ENCODE measurements around the gene PLAU. TPM values are rescaled to one million over a fixed set of nuclear protein-coding genes. Genes with fewer than 3 reads are reported as not detected.
A peak's percentile ranks its signal among the peaks of the same experiment; 100 is the strongest.

PLAU gene
- total RNA-seq, 1 donor from 2014 or later, result 26.3 TPM

DNA sequence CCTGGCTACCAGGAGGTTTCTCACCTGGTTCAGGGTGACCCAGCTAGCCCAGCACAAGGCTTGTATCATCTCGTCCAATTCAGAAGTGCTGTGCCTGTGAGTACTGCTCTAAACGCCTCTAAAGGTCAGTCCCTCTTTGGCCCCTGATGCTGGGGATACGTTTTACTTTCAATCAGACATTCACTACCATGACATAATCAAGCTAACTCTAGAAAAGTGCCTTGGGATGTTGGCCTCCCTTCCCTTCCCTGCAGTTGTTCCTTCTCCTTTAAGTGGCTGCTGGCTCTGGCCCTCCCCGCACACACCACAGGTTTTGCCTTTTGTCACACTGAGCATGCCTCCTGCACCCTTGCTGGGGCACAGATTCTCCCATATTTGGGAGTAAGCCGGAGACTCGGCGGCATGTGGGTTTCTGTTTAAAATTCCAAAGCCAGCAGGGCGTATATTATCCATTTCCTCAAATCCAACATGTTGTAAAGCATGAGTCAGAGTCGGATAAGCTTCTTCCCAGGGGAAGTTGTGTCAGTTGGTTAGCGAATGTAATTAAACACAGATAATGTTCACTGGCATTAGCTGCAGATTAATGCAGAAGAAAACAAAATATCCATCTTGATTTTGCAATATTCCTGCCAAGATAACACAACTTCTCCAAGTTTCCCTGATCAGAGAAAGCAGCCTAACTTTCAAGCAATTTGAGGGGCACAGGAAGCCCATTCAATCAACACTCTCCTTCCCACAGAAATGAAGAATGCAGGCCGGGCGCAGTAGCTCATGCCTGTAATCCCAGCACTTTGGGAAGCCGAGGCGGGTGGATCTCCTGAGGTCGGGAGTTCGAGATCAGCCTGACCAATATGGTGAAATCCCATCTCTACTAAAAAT, 55.2 kb downstream of the PLAU start:
- no peak for FAIRE-seq

DNA sequence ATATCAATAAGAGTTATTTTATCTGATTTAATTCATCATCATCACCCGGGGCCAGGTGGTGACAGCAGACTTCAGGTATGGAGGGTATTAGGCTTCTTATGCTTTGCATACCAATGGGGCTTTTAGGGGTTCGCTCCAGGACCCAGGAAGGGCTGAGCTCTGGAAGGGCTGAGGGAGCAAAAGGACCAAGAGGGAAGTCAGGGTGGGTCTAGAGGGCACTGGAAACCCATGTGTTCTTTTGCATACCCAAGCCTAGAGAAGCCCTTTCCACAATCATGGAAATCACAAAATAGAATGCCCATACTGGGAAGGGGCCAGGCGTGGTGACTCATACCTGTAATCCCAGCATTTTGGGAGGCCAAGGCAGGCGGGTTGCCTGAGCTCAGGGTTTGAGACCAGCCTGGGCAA, 56.1 kb downstream of the PLAU start:
- TF ChIP-seq, protein P1, sequence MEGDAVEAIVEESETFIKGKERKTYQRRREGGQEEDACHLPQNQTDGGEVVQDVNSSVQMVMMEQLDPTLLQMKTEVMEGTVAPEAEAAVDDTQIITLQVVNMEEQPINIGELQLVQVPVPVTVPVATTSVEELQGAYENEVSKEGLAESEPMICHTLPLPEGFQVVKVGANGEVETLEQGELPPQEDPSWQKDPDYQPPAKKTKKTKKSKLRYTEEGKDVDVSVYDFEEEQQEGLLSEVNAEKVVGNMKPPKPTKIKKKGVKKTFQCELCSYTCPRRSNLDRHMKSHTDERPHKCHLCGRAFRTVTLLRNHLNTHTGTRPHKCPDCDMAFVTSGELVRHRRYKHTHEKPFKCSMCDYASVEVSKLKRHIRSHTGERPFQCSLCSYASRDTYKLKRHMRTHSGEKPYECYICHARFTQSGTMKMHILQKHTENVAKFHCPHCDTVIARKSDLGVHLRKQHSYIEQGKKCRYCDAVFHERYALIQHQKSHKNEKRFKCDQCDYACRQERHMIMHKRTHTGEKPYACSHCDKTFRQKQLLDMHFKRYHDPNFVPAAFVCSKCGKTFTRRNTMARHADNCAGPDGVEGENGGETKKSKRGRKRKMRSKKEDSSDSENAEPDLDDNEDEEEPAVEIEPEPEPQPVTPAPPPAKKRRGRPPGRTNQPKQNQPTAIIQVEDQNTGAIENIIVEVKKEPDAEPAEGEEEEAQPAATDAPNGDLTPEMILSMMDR (IDR thresholded peaks at IDR 0.05; ENCODE audit: insufficient read depth, low read length, severe bottlenecking), result no peak
- H3K27me3 ChIP-seq (ENCODE audit: control insufficient read depth, insufficient read depth, low read length), result no peaks in the 10 kb centered on the region
- no peaks in the 10 kb centered on the region for H3K36me3 ChIP-seq (ENCODE audit: control insufficient read depth, insufficient read depth, low read length)
- DNase-seq (ENCODE audit: low read depth) (no peak), FAIRE-seq (no peak)
- no peak overlapping the region for H3K4me3 ChIP-seq (ENCODE audit: low read depth, low read length)

More for the DNA sequence above, 55.2 kb downstream of the PLAU start:
- no peaks in the 10 kb centered on the region for H3K36me3 ChIP-seq (ENCODE audit: control insufficient read depth, insufficient read depth, low read length)
- TF ChIP-seq, protein P1 (IDR thresholded peaks at IDR 0.05; ENCODE audit: insufficient read depth, low read length, severe bottlenecking), result no peak
- DNase-seq (ENCODE audit: low read depth), result peak; percentile 99
- no peak overlapping the region for H3K4me3 ChIP-seq (ENCODE audit: low read depth, low read length)
- H3K27me3 ChIP-seq (ENCODE audit: control insufficient read depth, insufficient read depth, low read length), result no peaks in the 10 kb centered on the region

Other genes with a start within 250 kb of the PLAU start
- gene AGAP5, start 213.0 kb upstream of the PLAU start, total RNA-seq, result 3.7 and 4.0 TPM in 2 replicates
- gene SEC24C, start 166.8 kb upstream of the PLAU start, total RNA-seq, result 55.0 and 92.4 TPM in 2 replicates
- gene CHCHD1, start 129.1 kb upstream of the PLAU start, total RNA-seq, result 13.2 and 25.1 TPM in 2 replicates
- gene ZSWIM8, start 125.5 kb upstream of the PLAU start, total RNA-seq, result 27.1 and 43.1 TPM in 2 replicates
- 5.3 and 10.2 TPM in 2 replicates for gene NDST2, start 99.5 kb upstream of the PLAU start, total RNA-seq
- 13.4 and 16.5 TPM in 2 replicates for gene CAMK2G, start 36.6 kb upstream of the PLAU start, total RNA-seq
- gene VCL, start 87.0 kb downstream of the PLAU start, total RNA-seq, result 40.8 and 52.6 TPM in 2 replicates
- 16.3 and 22.7 TPM in 2 replicates for gene AP3M1, start 239.7 kb downstream of the PLAU start, total RNA-seq
- 41.5 and 53.7 TPM in 2 replicates for gene ADK, start 240.1 kb downstream of the PLAU start, total RNA-seq

Measured in bronchial epithelial cell (primary cell).